H1 (cell line): ENCODE results near the gene PRTN3. TPM values are rescaled to one million over a fixed set of nuclear protein-coding genes. Genes with fewer than 3 reads are reported as not detected.

Experiments
- CTCF ChIA-PET: fragments of 300-600 bp; sonication (Branson Sonifier 250); formaldehyde crosslinking; loops from one replicate; lab custom pipeline; 2021; ENCODE audit not compliant: partially characterized antibody; lab: Charles Lee
- POLR2A ChIA-PET: fragments of 300-600 bp; sonication (Branson Sonifier 250); formaldehyde crosslinking; loops from one replicate; lab custom pipeline; 2021; ENCODE audit warnings: inconsistent platforms; ENCODE audit not compliant: partially characterized antibody; lab: Charles Lee
- DNase-seq, 2 experiments: peaks; one replicate each; pipeline versions ENCODE4 v3.0.0 to v3.0.0-alpha.2; 2010 to 2022; ENCODE audit warnings: low spot score in 2 of 2, low read depth in 1 of 2, mixed read lengths in 1 of 2
- FAIRE-seq: peaks from 2 replicates; lab custom pipeline; 2011; peaks lifted over from hg19 to GRCh38; lab: Jason Lieb, UNC
- H2AFZ ChIP-seq: 2 replicates; pipeline ENCODE4 v1.8.1; 2012; ENCODE audit warnings: low read length, inconsistent platforms
- H2AK5ac ChIP-seq: 2 replicates; pipeline ENCODE4 v1.6.1; 2013; ENCODE audit warnings: low read depth, low read length
- H2BK120ac ChIP-seq: replicated peaks from 2 replicates; pipeline ENCODE3; 2013; ENCODE audit warnings: low read depth, low read length, inconsistent platforms
- H2BK12ac ChIP-seq: 2 replicates; pipeline ENCODE4 v1.6.1; 2013; ENCODE audit warnings: low read depth, low read length
- H2BK15ac ChIP-seq: 2 replicates; pipeline ENCODE4 v1.6.1; 2013; ENCODE audit warnings: low read length
- H2BK20ac ChIP-seq: 2 replicates; pipeline ENCODE4 v1.6.1; 2013; ENCODE audit warnings: low read length
- H2BK5ac ChIP-seq: 2 replicates; pipeline ENCODE4 v1.6.1; 2013; ENCODE audit warnings: low read depth, low read length
- H3K14ac ChIP-seq: 2 replicates; pipeline ENCODE4 v1.6.1; 2013; ENCODE audit warnings: inconsistent platforms; ENCODE audit not compliant: insufficient read length
- H3K18ac ChIP-seq: 2 replicates; pipeline ENCODE4 v1.6.1; 2013; ENCODE audit warnings: low read length; ENCODE audit errors: extremely low read depth
- H3K23ac ChIP-seq: 2 replicates; pipeline ENCODE4 v1.6.1; 2013; ENCODE audit warnings: inconsistent platforms; ENCODE audit not compliant: insufficient read length
- H3K23me2 ChIP-seq: 2 replicates; pipeline ENCODE4 v1.6.1; 2013; ENCODE audit warnings: low read depth, low read length
- H3K27ac ChIP-seq: 2 replicates; pipeline ENCODE4 v1.6.1; 2011; ENCODE audit warnings: low read depth, low read length, inconsistent platforms
- H3K27me3 ChIP-seq, 4 experiments: replicated peaks in 1 of 4; 1 replicate in 1 of 4; 2 replicates in 3 of 4; pipeline versions ENCODE4 v1.6.1 to v1.8.1; 2011 to 2013; ENCODE audit warnings: low read length in 3 of 4, mild to moderate bottlenecking in 3 of 4, inconsistent platforms in 2 of 4, mixed read lengths in 2 of 4, moderate library complexity in 1 of 4; ENCODE audit not compliant: control insufficient read depth in 3 of 4, insufficient read depth in 3 of 4; ENCODE audit errors: extremely low read depth in 1 of 4
- H3K36me3 ChIP-seq, 4 experiments: 2 replicates each; pipeline versions ENCODE4 v1.6.1 to v1.8.1; 2011 to 2013; ENCODE audit warnings: mild to moderate bottlenecking in 4 of 4, low read length in 3 of 4, moderate library complexity in 2 of 4, control low read depth in 1 of 4, inconsistent platforms in 1 of 4; ENCODE audit not compliant: insufficient read depth in 4 of 4, control insufficient read depth in 2 of 4
- H3K4ac ChIP-seq: replicated peaks from 2 replicates; pipeline ENCODE3; 2013; ENCODE audit warnings: low read length, low read depth, mixed read lengths, inconsistent platforms; ENCODE audit not compliant: insufficient read length
- H3K4me1 ChIP-seq, 4 experiments: replicated peaks in 1 of 4; 1 replicate in 1 of 4; 2 replicates in 3 of 4; pipeline versions ENCODE4 v1.6.1 to v1.8.1; 2011 to 2013; ENCODE audit warnings: low read length in 3 of 4, inconsistent platforms in 2 of 4, mixed read lengths in 1 of 4; ENCODE audit not compliant: insufficient read depth in 4 of 4, control insufficient read depth in 3 of 4
- H3K4me2 ChIP-seq, 2 experiments: 2 replicates each; pipeline versions ENCODE4 v1.6.1 to v1.8.1; 2011 to 2013; ENCODE audit warnings: low read depth in 2 of 2, low read length in 2 of 2, control low read depth in 1 of 2, inconsistent platforms in 1 of 2, mild to moderate bottlenecking in 1 of 2; ENCODE audit not compliant: insufficient read depth in 1 of 2
- H3K4me3 ChIP-seq, 4 experiments: fragments of 200-600, 300-600 bp in 1 of 4; sonication (generic), shearing (Covaris generic), sonication (Bioruptor Twin) in 1 of 4; 2 replicates each; pipeline versions ENCODE4 v1.5.1 to v1.8.1; 2011 to 2016; ENCODE audit warnings: low read length in 4 of 4, low read depth in 3 of 4, control low read depth in 2 of 4, inconsistent platforms in 2 of 4, mild to moderate bottlenecking in 2 of 4, mixed read lengths in 1 of 4, moderate library complexity in 1 of 4; ENCODE audit not compliant: insufficient read depth in 2 of 4; ENCODE audit errors: extremely low read depth in 1 of 4
- H3K56ac ChIP-seq: replicated peaks from 2 replicates; pipeline ENCODE3; 2013; ENCODE audit warnings: low read depth, mild to moderate bottlenecking, mixed read lengths, low read length, inconsistent platforms; ENCODE audit not compliant: insufficient read length
- H3K79me1 ChIP-seq: 2 replicates; pipeline ENCODE4 v1.6.1; 2013; ENCODE audit warnings: low read depth, low read length, control low read depth
- H3K79me2 ChIP-seq, 2 experiments: 2 replicates each; pipeline versions ENCODE4 v1.6.1 to v1.8.1; 2012 to 2013; ENCODE audit warnings: low read length in 2 of 2, mild to moderate bottlenecking in 2 of 2, inconsistent platforms in 1 of 2; ENCODE audit not compliant: insufficient read depth in 2 of 2, control insufficient read depth in 1 of 2
- H3K9ac ChIP-seq, 4 experiments: replicated peaks in 1 of 4; 1 replicate in 1 of 4; 2 replicates in 3 of 4; pipeline versions ENCODE4 v1.6.1 to v1.8.1; 2011 to 2013; ENCODE audit warnings: low read depth in 3 of 4, low read length in 3 of 4, control low read depth in 2 of 4, mild to moderate bottlenecking in 2 of 4, moderate library complexity in 2 of 4, inconsistent platforms in 1 of 4; ENCODE audit errors: extremely low read depth in 1 of 4
- H3K9me3 ChIP-seq, 2 experiments: 2 replicates each; pipeline versions ENCODE4 v1.6.1 to v1.8.1; 2012 to 2013; ENCODE audit warnings: mild to moderate bottlenecking in 2 of 2, moderate library complexity in 2 of 2, control low read depth in 1 of 2, inconsistent platforms in 1 of 2, low read depth in 1 of 2, low read length in 1 of 2, mixed read lengths in 1 of 2; ENCODE audit not compliant: insufficient read depth in 2 of 2
- H4K20me1 ChIP-seq, 2 experiments: replicated peaks in 1 of 2; 2 replicates each; pipeline versions ENCODE3 to v1.8.1; 2011 to 2013; ENCODE audit warnings: inconsistent platforms in 2 of 2, low read length in 2 of 2, mild to moderate bottlenecking in 1 of 2; ENCODE audit not compliant: insufficient read depth in 2 of 2, control insufficient read depth in 1 of 2
- H4K5ac ChIP-seq: 2 replicates; pipeline ENCODE4 v1.6.1; 2013; ENCODE audit warnings: low read length, low read depth, mixed read lengths, inconsistent platforms; ENCODE audit not compliant: insufficient read length
- H4K8ac ChIP-seq: 2 replicates; pipeline ENCODE4 v1.8.0; 2013; ENCODE audit warnings: mild to moderate bottlenecking, moderate library complexity, low read length, inconsistent platforms; ENCODE audit not compliant: insufficient read depth; ENCODE audit errors: extremely low read depth
- H4K91ac ChIP-seq: replicated peaks from 2 replicates; pipeline ENCODE3; 2013; ENCODE audit warnings: low read length, mixed read lengths, inconsistent platforms; ENCODE audit not compliant: insufficient read length
- ATF3 ChIP-seq: IDR thresholded peaks from 2 replicates; pipeline ENCODE4 v1.6.1; 2011; ENCODE audit warnings: low read depth, mild to moderate bottlenecking, low read length; ENCODE audit not compliant: insufficient read depth
- CBX8 ChIP-seq: fragments of 300-800, 300-1000 bp; sonication (generic); IDR thresholded peaks from 2 replicates; pipeline ENCODE4 v1.7.1; 2016; ENCODE audit warnings: low read depth, low read length, borderline replicate concordance
- CEBPB ChIP-seq: IDR thresholded peaks from 2 replicates; pipeline ENCODE4 v1.6.1; 2012; ENCODE audit warnings: low read depth, low read length
- CTCF ChIP-seq, 3 experiments: IDR thresholded peaks; 1 replicate in 2 of 3; 2 replicates in 1 of 3; pipeline versions ENCODE4 v1.5.1 to v1.6.1; 2011; ENCODE audit warnings: low read length in 3 of 3, mild to moderate bottlenecking in 3 of 3, inconsistent platforms in 2 of 3, low read depth in 1 of 3, moderate library complexity in 1 of 3; ENCODE audit not compliant: insufficient read depth in 1 of 3; ENCODE audit errors: control extremely low read depth in 1 of 3
- EZH2 ChIP-seq: fragments of 200-600 bp; sonication (generic); IDR thresholded peaks from 2 replicates; pipeline ENCODE4 v1.7.1; 2012; ENCODE audit warnings: low read depth, mild to moderate bottlenecking, moderate library complexity, low read length, inconsistent platforms; ENCODE audit not compliant: severe bottlenecking
- NANOG ChIP-seq: IDR thresholded peaks from 2 replicates; pipeline ENCODE4 v1.6.1; 2011; ENCODE audit warnings: low read length, low read depth, mild to moderate bottlenecking, inconsistent platforms; ENCODE audit not compliant: insufficient read depth, poor library complexity, severe bottlenecking
- SIN3A ChIP-seq, 2 experiments: IDR thresholded peaks in 1 of 2; conservative IDR thresholded peaks in 1 of 2; 2 replicates each; pipeline ENCODE4 v1.6.1; 2011 to 2012; ENCODE audit warnings: low read length in 2 of 2, improper control_type of control experiment in 1 of 2, low read depth in 1 of 2, mild to moderate bottlenecking in 1 of 2
- SIRT6 ChIP-seq: IDR thresholded peaks from one replicate; pipeline ENCODE4 v1.7.1; 2012; ENCODE audit warnings: low read length, inconsistent platforms
- SIX5 ChIP-seq: IDR thresholded peaks from 2 replicates; pipeline ENCODE4 v1.6.1; 2011; ENCODE audit warnings: mild to moderate bottlenecking, low read depth, low read length
- SRF ChIP-seq: IDR thresholded peaks from 2 replicates; pipeline ENCODE4 v1.6.1; 2011; ENCODE audit warnings: mild to moderate bottlenecking, low read depth, low read length, moderate library complexity
- TAF1 ChIP-seq: IDR thresholded peaks from 2 replicates; pipeline ENCODE4 v1.6.1; 2011; ENCODE audit warnings: mild to moderate bottlenecking, low read depth, low read length
- WGBS, 2 experiments: shearing (Covaris generic) in 1 of 2; methylation state at CpG; one replicate each; pipeline versions ENCODE4 v1.1.6 to v1.1.7; 2013 to 2015; ENCODE audit warnings: low lambda C conversion rate in 2 of 2, mixed read lengths in 2 of 2, inconsistent platforms in 1 of 2, low coverage in 1 of 2, missing lambda C conversion rate in 1 of 2; ENCODE audit not compliant: insufficient replicate concordance in 2 of 2, insufficient coverage in 1 of 2, insufficient read length in 1 of 2; ENCODE audit errors: extremely low coverage in 1 of 2, missing lambda C conversion rate in 1 of 2; 5-methylcytosine and 5-hydroxymethylcytosine counted together
- polyA plus RNA-seq, 7 experiments: library from polyadenylated mRNA; depleted of rRNA in 3 of 7; stranded (reverse) in 5 of 7; unstranded in 2 of 7; fragments of >200 nt in 5 of 7; fragments of 200-250 nt in 2 of 7; gene quantifications; 1 replicate in 5 of 7; 2 replicates in 1 of 7; 4 replicates in 1 of 7; pipeline versions ENCODE4 v1.2.1 to v1.2.3, GENCODE V29; 2011 to 2013; ENCODE audit warnings: missing spikeins in 2 of 7, mixed read lengths in 2 of 7
- total RNA-seq: library from RNA; stranded (reverse); fragmentation: NEBNext Ultra II Directional; extraction: Animal tissue kit (Norgen Biotek cat#: 25700); gene quantifications from 2 replicates; pipeline ENCODE4 v1.2.1, GENCODE V29; 2021

Gene PRTN3
- total and polyA plus RNA-seq, 2 of the 8 experiments (the other 6 are each of a cell fraction or from before 2014, with no cell fraction given) = 0.39 to 2.1 TPM

- ChIA-PET POLR2A (interaction anchor here (1.2 to 12.0 kb wide), 4 partner anchors 10 to 36 kb away, joined by 4 to 277 read pairs (median 7); partner anchors contain the start of gene PTBP1), CTCF (interaction anchor here (1.1 to 1.8 kb wide), 3 partner anchors 10 to 70 kb away, joined by 3 to 4 read pairs (median 4); no protein-coding TSS in a partner anchor)
- Histone ChIP-seq H2AFZ (no peak overlapping the region), H2BK15ac (no peak overlapping the region), H3K18ac (no peak overlapping the region), H2BK5ac (no peak overlapping the region), H3K79me1 (no peaks in the 10 kb centered on the region), H2BK20ac (no peak overlapping the region), H3K23ac (no peak overlapping the region), H3K9me3 (no peaks in the 10 kb centered on the region), H3K27me3 (no peaks in the 10 kb centered on the region), H3K4me2 (no peak overlapping the region), H4K8ac (no peak overlapping the region), H3K27ac (no peak overlapping the region), H3K9ac (no peak overlapping the region), H3K14ac (no peak overlapping the region), H4K91ac (no peak overlapping the region), H2BK12ac (no peak overlapping the region), H2AK5ac (no peak overlapping the region), H4K20me1 (no peaks in the 10 kb centered on the region), H3K56ac (no peak overlapping the region), H3K4ac (no peak overlapping the region), H4K5ac (no peak overlapping the region), H3K36me3 (no peaks in the 10 kb centered on the region), H3K4me3 (no peak overlapping the region), H3K23me2 (no peaks in the 10 kb centered on the region; the same call in 1 of the 2 replicates), H3K79me2 (no peaks in the 10 kb centered on the region), H2BK120ac (no peak overlapping the region), H3K4me1 (peaks cover 0 to 7% (median 5%) of the 10 kb centered on the region in 4 experiments; a peak in 5 of 7 replicates)
- DNase-seq = no peak
- FAIRE-seq = no peak
- 96% methylated on average over 11 of the region's 11 CpGs; no CpG with 5 or more reads in 1 of the 2 experiments for WGBS, 2 experiments
- TF ChIP-seq SRF (no peak), CTCF (IDR thresholded peaks at IDR 0.05; ENCODE audit: control extremely low read depth in 1 of 3, insufficient read depth in 1 of 3, low read depth in 1 of 3, low read length in 3 of 3) (no peak), TAF1 (no peak), EZH2 (no peak), SIX5 (no peak), SIRT6 (no peak), ATF3 (no peak), CBX8 (no peak), CEBPB (no peak), NANOG (no peak), SIN3A (conservative IDR thresholded peaks at IDR 0.05 in 1 of 2, IDR thresholded peaks at IDR 0.05 in 1 of 2; ENCODE audit: low read depth in 1 of 2, low read length in 2 of 2) (no peak)
Observed at GRCh38 chr19:827314-827709, 13.5 kb upstream of the PRTN3 start.
